HG02970 (cell line): ENCODE results near the gene CPN2.

Experiments used
- ATAC-seq: cut with Tn5 transposase; IDR thresholded peaks from one replicate; pipeline ENCODE4 v1.9.1; 2021; ENCODE audit warnings: mild to moderate bottlenecking, moderate library complexity, moderate number of reproducible peaks; ENCODE audit not compliant: unreplicated experiment, low FRiP score

CPN2 gene

GRCh38 chr3:194315965-194316361 is 35.2 kb downstream of the CPN2 start:
- ATAC-seq = no peak

- ATAC-seq = peak; percentile 82
Observed at GRCh38 chr3:194315088-194315964, 35.8 kb downstream of the CPN2 start.

GRCh38 chr3:194314388-194315068 is 36.6 kb downstream of the CPN2 start:
- ATAC-seq = no peak

GRCh38 chr3:194313560-194314387 is 37.4 kb downstream of the CPN2 start:
- no peak for ATAC-seq

GRCh38 chr3:194312743-194313281 is 38.3 kb downstream of the CPN2 start:
- no peak for ATAC-seq

- no peak for ATAC-seq
Observed at GRCh38 chr3:194312186-194312742, 38.9 kb downstream of the CPN2 start.

- no peak for ATAC-seq
Observed at GRCh38 chr3:194311000-194311399, 40.1 kb downstream of the CPN2 start.

GRCh38 chr3:194310060-194310835 is 40.9 kb downstream of the CPN2 start:
- ATAC-seq = no peak

GRCh38 chr3:194308601-194309449 is 42.3 kb downstream of the CPN2 start:
- ATAC-seq = no peak

GRCh38 chr3:194307849-194308248 is 43.3 kb downstream of the CPN2 start:
- ATAC-seq = no peak

- peak; percentile 44 for ATAC-seq
Observed at GRCh38 chr3:194306771-194307640, 44.1 kb downstream of the CPN2 start.

- ATAC-seq = no peak
Observed at GRCh38 chr3:194306109-194306686, 44.9 kb downstream of the CPN2 start.

- no peak for ATAC-seq
Observed at GRCh38 chr3:194305356-194306108, 45.6 kb downstream of the CPN2 start.

- ATAC-seq = no peak
Observed at GRCh38 chr3:194304186-194304917, 46.8 kb downstream of the CPN2 start.

- no peak for ATAC-seq
Observed at GRCh38 chr3:194303749-194304148, 47.4 kb downstream of the CPN2 start.

GRCh38 chr3:194301730-194302129 is 49.4 kb downstream of the CPN2 start:
- no peak for ATAC-seq
